Measurements from ENCODE around the gene MACROD2.

The MACROD2 gene

GRCh38 chr20:15406072-15406471 lies 1410.8 kb downstream of the MACROD2 start:
- no peak for DNase-seq

GRCh38 chr20:15411781-15412180 lies 1416.5 kb downstream of the MACROD2 start:
- DNase-seq = no peak

DNA sequence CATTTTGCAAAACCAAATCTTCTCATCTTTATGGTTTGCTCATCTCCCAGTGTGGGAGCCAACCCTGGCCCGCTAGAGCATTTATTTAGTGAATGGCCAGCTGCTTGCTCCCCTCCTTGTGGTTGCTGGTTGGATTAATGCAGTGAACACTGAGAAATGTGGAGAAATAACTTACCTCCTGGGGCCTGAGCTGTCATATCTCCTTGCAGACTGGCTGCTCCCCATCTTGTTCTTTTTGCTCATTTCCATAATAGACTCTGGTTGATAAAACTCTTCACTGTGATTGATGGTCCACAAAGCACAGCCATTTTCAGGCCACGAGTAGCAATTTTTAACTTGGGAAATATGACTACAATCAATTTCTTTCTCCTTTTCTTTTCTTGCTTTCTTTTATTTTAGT lies 1420.6 kb downstream of the MACROD2 start:
- peak; percentile 6 for DNase-seq

DNA sequence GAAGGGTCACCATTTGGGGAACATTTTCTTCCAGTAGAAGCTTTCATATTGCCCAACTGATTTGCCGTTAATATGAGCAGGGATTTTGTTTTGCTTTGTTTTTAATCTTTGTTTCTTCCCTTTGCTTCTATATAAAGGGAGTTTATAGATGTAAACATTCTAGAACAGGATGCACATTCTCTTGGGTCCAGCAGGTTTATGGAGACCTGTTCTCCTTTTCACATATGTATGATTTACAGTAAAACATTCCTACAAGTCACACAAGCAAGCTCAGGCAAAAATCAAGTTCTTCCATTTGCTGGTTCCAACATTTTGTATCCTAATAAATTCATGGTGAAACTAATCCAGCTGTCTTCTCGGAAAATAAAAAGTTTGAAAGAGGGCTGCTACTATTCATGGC lies 1424.5 kb downstream of the MACROD2 start:
- no peak for DNase-seq

GRCh38 chr20:15422966-15423365 lies 1427.7 kb downstream of the MACROD2 start:
- DNase-seq = no peak

DNA sequence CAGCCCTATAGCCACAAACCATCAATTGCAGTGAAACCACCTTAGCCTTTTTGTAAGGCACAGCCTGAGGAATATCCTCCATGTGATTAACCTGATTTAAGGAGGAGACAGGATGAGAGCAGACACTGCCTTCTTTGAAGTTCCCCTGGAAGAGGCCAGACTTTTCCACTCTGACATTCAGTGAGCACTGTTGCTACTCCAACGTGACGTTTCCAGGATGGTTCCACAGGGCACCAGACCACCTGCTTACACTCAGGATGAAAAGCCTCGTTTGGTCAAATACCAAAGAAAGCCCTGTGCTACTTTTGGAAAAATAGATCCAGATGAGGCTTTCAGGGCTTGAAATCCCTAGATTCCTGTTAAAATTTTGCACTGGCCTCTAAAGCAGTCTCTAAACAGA lies 1444.2 kb downstream of the MACROD2 start:
- DNase-seq = no peak

GRCh38 chr20:15440049-15440820 lies 1444.9 kb downstream of the MACROD2 start:
- no peak for DNase-seq

DNA sequence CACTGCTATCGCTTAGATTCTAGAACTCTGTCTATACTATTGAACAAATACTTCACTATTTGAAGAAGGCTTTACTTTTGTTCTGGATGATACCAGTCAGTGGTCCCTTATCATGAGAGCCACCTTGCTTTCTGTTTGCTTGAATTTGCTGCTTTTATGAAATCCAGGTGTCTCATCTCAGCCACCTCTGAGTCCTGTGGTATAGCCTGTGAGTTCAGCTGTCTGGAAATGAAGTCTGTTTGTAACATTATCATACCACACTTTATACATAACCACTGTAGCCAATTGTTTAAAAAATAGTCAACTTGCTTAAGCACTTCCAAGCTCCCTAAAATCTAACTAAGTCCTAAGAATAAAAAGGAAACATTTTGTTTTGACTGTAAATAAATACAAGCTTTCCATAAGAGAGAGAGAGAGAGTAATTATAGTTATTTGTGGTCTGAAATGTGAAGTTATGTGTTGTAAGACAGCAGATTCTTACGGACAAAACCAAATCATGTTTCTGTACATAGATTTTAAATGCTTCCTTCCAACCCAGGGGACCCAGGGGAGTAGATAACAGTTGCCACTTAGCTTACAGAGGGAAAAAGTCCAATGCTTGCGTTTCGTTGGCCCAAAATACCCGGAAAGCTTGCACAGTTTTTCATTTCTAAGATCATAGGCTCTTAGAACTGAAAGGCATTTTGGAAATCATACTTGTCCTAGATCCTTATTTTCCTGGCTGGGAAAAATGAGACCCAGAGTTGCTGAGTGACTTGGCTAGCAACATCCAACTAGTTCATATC lies 1449.9 kb downstream of the MACROD2 start:
- no peak for DNase-seq

GRCh38 chr20:15446373-15446772 lies 1451.1 kb downstream of the MACROD2 start:
- DNase-seq = peak; percentile 33

DNA sequence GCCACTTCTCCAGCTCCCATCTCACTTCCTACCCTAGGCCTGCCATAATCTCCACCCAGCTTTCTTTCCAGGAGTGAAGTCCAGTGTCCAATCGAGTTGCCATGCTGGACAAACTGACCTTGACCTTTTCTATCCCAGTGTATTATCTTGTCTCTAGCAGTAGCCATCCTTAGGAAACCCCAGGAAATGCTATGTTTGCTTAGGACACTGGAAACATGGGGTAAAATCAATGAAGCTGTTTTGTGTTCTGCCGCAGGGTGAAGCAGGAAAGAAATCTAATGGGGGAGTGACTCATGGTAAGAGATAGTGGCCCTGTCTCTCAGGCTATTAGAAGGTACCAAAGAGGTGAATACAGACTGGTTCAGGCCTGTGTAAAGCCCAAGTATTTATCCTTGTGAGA lies 1452.2 kb downstream of the MACROD2 start:
- DNase-seq = no peak

DNA sequence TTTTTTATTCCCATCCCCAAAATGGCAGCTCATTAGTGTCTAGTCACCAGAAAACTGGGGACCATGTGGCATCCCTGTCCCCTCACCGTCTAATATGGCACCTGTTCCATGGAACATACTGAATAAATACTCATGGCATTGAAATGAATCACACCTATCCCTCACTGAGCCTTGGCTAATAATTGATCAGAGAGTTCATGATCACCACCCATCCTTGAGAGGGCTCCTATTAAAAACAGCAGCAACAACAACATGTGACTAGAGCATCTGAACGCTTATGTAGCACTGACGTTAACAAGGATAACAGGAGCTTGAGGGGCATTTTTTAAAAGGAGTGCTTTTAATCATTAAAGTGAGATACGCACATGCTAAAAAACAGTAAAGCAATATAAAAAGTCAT lies 1453.7 kb downstream of the MACROD2 start:
- DNase-seq = no peak

DNA sequence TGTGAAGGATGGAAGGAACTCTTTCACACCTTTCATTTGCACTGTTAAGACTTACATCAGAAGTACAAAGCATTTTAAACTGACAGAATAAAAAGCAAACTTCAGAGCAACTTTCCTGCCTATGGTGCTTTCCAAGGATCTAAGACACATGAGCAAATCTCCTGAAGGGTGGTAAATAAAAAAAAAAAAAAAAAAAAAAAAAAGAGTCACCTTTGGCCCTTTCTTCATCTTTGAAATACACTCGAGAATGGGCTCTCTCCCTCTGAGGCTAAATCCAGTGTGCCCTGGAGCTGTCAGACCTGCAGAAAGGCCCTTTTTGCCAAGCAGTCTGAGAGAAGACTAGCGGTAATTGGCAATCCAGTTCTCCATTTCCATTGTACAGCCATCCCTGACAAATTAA lies 1455.9 kb downstream of the MACROD2 start:
- no peak for DNase-seq

GRCh38 chr20:15455279-15455678 lies 1460.0 kb downstream of the MACROD2 start:
- DNase-seq = peak; percentile 2

DNA sequence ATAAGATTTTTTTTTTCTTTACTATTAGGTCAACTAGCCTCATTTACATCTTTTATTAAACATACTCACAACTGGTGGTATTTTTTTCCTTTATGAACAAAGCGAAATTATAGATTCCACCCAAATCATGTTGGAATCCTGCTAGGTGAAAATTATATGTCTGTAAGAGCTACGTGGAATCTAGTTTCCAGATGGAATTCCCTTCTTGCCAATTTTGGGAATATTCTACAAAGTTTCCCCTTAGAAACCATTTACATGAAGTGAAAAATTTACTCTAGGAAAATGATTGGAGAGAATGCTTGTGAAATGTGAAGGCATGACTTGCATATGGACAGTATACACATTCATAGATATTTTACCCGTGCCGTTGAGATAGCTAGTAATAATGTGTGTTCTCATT lies 1466.6 kb downstream of the MACROD2 start:
- no peak for DNase-seq

DNA sequence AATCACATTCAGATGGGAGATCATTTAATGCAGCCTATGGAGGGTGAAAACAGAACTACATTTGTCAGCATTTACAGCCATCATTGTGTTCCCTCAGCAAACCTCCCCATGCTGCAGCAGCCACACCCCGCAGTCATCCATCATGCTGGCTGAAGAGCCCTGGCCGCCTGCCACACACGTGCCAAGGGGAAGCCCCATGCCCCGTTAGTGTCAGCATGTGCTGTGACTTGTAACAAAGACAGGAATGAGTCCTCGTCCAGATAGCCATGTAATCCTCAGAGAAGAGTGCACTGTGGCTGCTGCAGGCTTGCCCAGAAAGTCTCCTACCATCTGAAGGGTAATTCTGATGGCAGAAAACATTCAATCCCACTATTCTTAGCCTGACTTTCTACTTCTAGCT lies 1480.2 kb downstream of the MACROD2 start:
- DNase-seq = peak; percentile 16

DNA sequence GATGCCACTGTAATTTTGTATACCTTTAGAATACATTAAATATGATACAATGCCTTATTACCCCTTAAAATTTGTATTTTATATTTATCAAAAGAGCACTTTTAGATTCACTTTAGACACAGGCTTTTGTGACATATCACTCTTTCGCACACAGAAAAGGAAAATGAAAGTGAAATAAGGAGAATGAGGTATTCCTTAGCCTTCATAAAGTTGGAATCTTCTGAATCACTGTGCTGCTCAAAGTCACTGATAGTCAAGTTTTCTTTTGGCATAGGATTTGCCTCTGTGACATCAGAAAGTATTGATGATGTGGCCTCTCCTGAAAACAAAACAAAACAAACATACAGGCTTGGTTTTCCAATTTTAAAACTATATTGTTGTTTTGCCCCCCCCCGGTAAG lies 1480.9 kb downstream of the MACROD2 start:
- no peak for DNase-seq

GRCh38 chr20:15476781-15477180 lies 1481.5 kb downstream of the MACROD2 start:
- no peak for DNase-seq

DNA sequence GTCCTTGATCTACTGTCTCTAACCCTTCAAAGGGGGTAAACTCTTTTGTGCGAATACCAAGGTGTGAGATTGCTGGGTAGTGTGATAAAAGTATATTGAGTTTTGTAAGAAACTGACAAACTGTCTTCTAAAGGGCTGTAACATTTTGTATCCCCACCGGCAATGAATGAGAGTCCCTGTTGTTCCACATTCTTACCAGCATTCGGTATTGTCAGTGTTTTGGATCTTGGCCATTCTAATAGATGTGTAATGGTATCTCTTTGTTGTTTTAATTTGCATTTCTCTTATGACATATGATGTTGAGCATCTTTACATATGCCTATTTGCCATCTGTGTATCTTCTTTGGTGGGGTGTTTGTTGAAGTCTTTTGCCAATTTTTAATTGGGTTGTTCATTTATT lies 1487.2 kb downstream of the MACROD2 start:
- no peak for DNase-seq

GRCh38 chr20:15485519-15485918 lies 1490.2 kb downstream of the MACROD2 start:
- peak; percentile 64 for DNase-seq

DNA sequence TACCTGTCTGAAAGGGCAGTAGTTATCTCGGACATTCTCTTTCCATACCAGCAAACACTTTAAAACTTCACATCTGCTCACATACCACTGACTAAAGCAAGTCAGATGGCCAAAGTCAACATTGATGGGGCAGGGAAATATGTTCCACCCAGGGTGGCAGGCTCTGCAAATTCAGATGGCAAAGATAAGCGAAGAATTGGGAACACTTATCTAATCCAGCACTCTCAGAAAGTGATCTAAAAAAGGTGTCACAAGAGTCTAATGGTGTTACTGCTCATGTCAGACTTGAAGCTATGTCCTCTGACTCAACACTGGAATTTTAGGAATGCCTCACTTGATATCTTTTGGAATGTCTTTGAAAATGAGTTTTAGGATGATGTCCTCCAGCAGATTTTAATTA lies 1491.7 kb downstream of the MACROD2 start:
- peak; percentile 60 for DNase-seq

DNA sequence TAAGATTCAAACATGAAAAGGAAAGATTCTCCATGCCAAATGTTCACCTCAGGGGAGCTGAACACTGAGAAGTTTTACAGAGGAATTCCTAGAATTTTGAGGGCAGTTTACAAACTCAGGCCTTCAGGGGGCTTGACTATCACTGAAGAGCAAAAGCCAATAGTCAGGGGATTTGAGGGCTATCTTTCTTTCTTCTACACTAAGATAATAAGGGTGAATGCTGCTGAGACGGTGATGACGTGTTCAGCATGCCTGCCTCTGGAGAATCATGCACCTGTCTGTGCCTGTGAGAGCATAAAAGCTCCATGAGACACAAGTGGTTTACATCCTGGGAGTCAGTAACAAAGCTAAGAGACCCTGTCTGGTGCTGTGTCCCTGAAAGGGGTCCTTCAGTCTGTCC lies 1492.4 kb downstream of the MACROD2 start:
- no peak for DNase-seq

DNA sequence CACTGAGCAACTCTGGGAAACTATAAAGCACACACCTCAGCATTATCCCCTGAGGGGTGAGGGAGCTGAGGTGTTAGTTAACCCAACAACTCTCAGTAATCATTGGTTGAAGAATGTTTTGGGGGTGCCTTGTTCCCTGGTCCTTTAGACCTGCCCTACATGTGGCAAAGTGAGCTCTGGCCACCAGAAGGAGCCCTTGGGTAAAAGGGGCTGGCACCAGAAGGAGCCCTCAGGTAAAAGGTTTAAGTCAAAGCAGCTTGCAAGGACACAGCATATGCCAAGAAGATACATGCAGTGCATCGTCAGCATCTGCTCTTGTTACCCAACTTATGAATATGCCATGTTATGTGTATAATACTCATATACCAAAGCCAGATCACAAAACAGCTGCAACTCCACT lies 1496.3 kb downstream of the MACROD2 start:
- DNase-seq = no peak

- no peak for DNase-seq
These were observed 1499.5 kb downstream of the MACROD2 start for GRCh38 chr20:15494851-15495250.

DNA sequence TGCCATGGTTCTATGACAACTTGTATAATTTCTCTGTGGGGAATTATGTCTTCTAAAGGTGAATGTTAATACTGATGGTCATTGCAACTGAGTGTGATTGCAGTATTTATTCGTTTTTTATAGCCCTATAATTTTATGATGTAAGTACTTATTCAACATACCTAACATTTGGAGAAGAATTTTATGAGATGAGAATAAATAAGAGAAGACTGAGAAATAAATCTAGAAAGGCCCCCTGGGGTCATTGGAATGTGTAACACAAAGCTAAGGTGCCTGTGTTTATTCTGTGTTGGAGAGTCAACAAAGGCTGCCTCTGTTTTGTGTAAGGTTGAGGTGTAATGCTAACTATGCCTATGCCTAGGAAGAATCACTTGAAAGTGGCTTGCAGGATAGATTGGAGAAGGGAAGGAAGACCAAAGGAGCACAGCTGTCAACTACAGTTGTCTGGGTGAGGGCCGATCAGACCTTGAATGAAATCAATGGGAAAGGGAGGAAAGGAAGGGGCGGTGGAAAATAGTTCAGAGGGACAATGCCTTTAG lies 1501.3 kb downstream of the MACROD2 start:
- no peak for DNase-seq

Data from fibroblast of skin of abdomen (primary cell).